Mammary epithelial cell (primary cell): ENCODE results near the gene OR11A1.

Experiments
- CTCF ChIP-seq, 2 donors: IDR thresholded peaks in 1 of 2; conservative IDR thresholded peaks in 1 of 2; 2 replicates each; pipeline ENCODE4 v1.5.1; 2011 to 2012; ENCODE audit warnings: inconsistent platforms in 2 of 2, low read length in 2 of 2, mild to moderate bottlenecking in 2 of 2, control low read depth in 1 of 2, low read depth in 1 of 2; ENCODE audit not compliant: insufficient read depth in 1 of 2; ENCODE audit errors: extremely low read depth in 1 of 2
- EZH2 ChIP-seq: IDR thresholded peaks from 2 replicates; pipeline ENCODE4 v1.6.1; 2012; ENCODE audit warnings: low read length, inconsistent platforms, borderline replicate concordance

- TF ChIP-seq CTCF (conservative IDR thresholded peaks at IDR 0.05 in 1 of 2, IDR thresholded peaks at IDR 0.05 in 1 of 2; ENCODE audit: extremely low read depth in 1 of 2, insufficient read depth in 1 of 2, low read depth in 1 of 2, low read length in 2 of 2) (no peak), EZH2 (no peak)
These were observed 30.2 kb downstream of the OR11A1 start for GRCh38 chr6:29426654-29427053.
